Measurements from ENCODE around the gene GPR141.

- no peak for TF ChIP-seq CTCF (IDR thresholded peaks at IDR 0.05; ENCODE audit: borderline replicate concordance, extremely low read depth, low read length, poor library complexity, severe bottlenecking)
- TF ChIP-seq EZH2 (IDR thresholded peaks at IDR 0.05; ENCODE audit: borderline replicate concordance, low read depth, low read length, severe bottlenecking): no peak
These were observed 35.5 kb downstream of the GPR141 start for GRCh38 chr7:37719077-37719476.

All from DND-41 (cell line).